HepG2 (cell line): ENCODE measurements around the gene ZC3H7B. TPM values are rescaled to one million over a fixed set of nuclear protein-coding genes. Genes with fewer than 3 reads are reported as not detected.

ENCODE experiments used
- EED ChIP-seq: sonication (generic); formaldehyde crosslinking; IDR thresholded peaks from 2 replicates; pipeline ENCODE4 v1.5.0; 2020; ENCODE audit warnings: mild to moderate bottlenecking, missing genetic modification reagents
- EP300 ChIP-seq, 3 experiments: sonication (generic) in 1 of 3; formaldehyde crosslinking in 1 of 3; IDR thresholded peaks; 2 replicates each; pipeline versions ENCODE4 v1.5.1 to v1.6.1; 2011 to 2020; ENCODE audit warnings: low read depth in 2 of 3, low read length in 2 of 3, borderline replicate concordance in 1 of 3, improper control_type of control experiment in 1 of 3, mild to moderate bottlenecking in 1 of 3, missing genetic modification reagents in 1 of 3, moderate library complexity in 1 of 3
- GATAD1 ChIP-seq: IDR thresholded peaks from 2 replicates; pipeline ENCODE4 v1.6.1; 2016; ENCODE audit warnings: missing genetic modification reagents, missing compliant biosample characterization
- KLF9 ChIP-seq: IDR thresholded peaks from 2 replicates; pipeline ENCODE4 v1.6.1; 2016; ENCODE audit warnings: low read depth
- NBN ChIP-seq: fragments of 450-650 bp; conservative IDR thresholded peaks from 2 replicates; pipeline ENCODE4 v1.6.1; 2017
- SRSF4 ChIP-seq: fragments of 200-400 bp; formaldehyde crosslinking; IDR thresholded peaks from one replicate; pipeline ENCODE4 v1.6.1; 2018; ENCODE audit warnings: mild to moderate bottlenecking, low read depth, low read length, moderate library complexity; ENCODE audit not compliant: poor library complexity, severe bottlenecking
- ZC3H13 ChIP-seq: sonication (generic); formaldehyde crosslinking; IDR thresholded peaks from 2 replicates; pipeline ENCODE4 v1.8.1; 2023; ENCODE audit warnings: mild to moderate bottlenecking, missing genetic modification reagents, moderate library complexity
- ZFP41 ChIP-seq: sonication (generic); formaldehyde crosslinking; IDR thresholded peaks from 2 replicates; pipeline ENCODE4 v1.4.0; 2020; ENCODE audit warnings: mild to moderate bottlenecking, missing genetic modification reagents, borderline replicate concordance
- ZNF326 ChIP-seq: sonication (generic); formaldehyde crosslinking; IDR thresholded peaks from 2 replicates; pipeline ENCODE4 v1.4.0; 2020; ENCODE audit warnings: missing genetic modification reagents, borderline replicate concordance
- ZNF33A ChIP-seq: sonication (generic); formaldehyde crosslinking; IDR thresholded peaks from 2 replicates; pipeline ENCODE4 v1.5.1; 2020; ENCODE audit warnings: missing genetic modification reagents, mild to moderate bottlenecking, moderate library complexity, borderline replicate concordance
- polyA plus RNA-seq, 8 experiments: library from polyadenylated mRNA; depleted of rRNA in 3 of 8; stranded (reverse) in 7 of 8; unstranded in 1 of 8; fragments of >200 nt; fragmentation: Illumina TruSeq in 4 of 8; extraction: Trizol in 4 of 8; gene quantifications; 2 replicates each; pipeline versions ENCODE4 v1.2.1 to v1.2.3, GENCODE V29; 2011 to 2016; ENCODE audit warnings: low read depth in 4 of 8, missing spikeins in 1 of 8, mixed read lengths in 1 of 8; ENCODE audit not compliant: insufficient read depth in 1 of 8
- total RNA-seq, 5 experiments: library from RNA; depleted of rRNA; stranded (reverse); fragments of >200 nt; fragmentation: Illumina TruSeq; extraction: Trizol; gene quantifications; 2 replicates each; pipeline ENCODE4 v1.2.3, GENCODE V29; 2016; ENCODE audit warnings: low read depth in 1 of 5
- TF ChIP-seq, protein P1 (sequence below): sonication (generic); formaldehyde crosslinking; IDR thresholded peaks from 2 replicates; pipeline ENCODE4 v1.9.0; 2022; ENCODE audit warnings: low read depth, missing genetic modification reagents
- TF ChIP-seq, protein P2 (sequence below): sonication (generic); formaldehyde crosslinking; IDR thresholded peaks from 2 replicates; pipeline ENCODE4 v1.8.0; 2022; ENCODE audit warnings: mild to moderate bottlenecking, missing genetic modification reagents, moderate library complexity
- TF ChIP-seq, protein P3 (sequence below): sonication (generic); formaldehyde crosslinking; IDR thresholded peaks from 2 replicates; pipeline ENCODE4 v1.5.0; 2020; ENCODE audit warnings: mild to moderate bottlenecking, missing genetic modification reagents, moderate library complexity

The ZC3H7B gene
- total and polyA plus RNA-seq, 2 of the 13 experiments (the other 11 are each of a cell fraction or from before 2014, with no cell fraction given), result 26.4 to 37.2 TPM

DNA sequence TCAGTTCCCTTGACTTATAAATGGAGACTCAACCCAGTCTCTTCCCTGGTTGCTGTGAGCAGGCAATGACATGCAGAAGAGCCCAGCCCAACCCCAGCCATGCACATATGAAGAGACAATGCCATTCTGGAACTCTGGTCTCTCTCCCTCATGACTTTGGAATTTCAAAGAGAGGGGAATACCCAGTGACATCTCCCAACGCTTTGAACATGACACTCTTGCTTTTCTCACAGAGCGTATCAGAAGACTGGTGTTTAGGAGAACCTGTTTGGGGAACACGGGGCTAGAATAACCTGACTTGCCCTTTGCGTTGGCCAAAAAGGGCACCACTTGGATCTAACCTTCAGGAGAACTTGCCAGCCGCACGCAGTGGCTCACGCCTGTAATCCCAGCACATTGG is 28.2 kb upstream of the ZC3H7B start (continued):
- TF ChIP-seq, protein P1, sequence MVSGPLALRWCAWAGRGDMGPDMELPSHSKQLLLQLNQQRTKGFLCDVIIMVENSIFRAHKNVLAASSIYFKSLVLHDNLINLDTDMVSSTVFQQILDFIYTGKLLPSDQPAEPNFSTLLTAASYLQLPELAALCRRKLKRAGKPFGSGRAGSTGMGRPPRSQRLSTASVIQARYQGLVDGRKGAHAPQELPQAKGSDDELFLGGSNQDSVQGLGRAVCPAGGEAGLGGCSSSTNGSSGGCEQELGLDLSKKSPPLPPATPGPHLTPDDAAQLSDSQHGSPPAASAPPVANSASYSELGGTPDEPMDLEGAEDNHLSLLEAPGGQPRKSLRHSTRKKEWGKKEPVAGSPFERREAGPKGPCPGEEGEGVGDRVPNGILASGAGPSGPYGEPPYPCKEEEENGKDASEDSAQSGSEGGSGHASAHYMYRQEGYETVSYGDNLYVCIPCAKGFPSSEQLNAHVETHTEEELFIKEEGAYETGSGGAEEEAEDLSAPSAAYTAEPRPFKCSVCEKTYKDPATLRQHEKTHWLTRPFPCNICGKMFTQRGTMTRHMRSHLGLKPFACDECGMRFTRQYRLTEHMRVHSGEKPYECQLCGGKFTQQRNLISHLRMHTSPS (CRISPR knock-in tag), result no peak
- TF ChIP-seq EED (CRISPR knock-in tag) (no peak), GATAD1 (CRISPR knock-in tag) (no peak), ZNF326 (no peak), EP300 (IDR thresholded peaks at IDR 0.05; ENCODE audit: low read depth in 2 of 2, low read length in 2 of 2) (no peak), EP300 (CRISPR knock-in tag; IDR thresholded peaks at IDR 0.05; ENCODE audit: borderline replicate concordance) (no peak), ZFP41 (CRISPR knock-in tag) (no peak), ZNF33A (no peak), ZC3H13 (CRISPR knock-in tag) (no peak), SRSF4 (no peak), NBN (no peak), KLF9 (CRISPR knock-in tag) (no peak)
- TF ChIP-seq, protein P2, sequence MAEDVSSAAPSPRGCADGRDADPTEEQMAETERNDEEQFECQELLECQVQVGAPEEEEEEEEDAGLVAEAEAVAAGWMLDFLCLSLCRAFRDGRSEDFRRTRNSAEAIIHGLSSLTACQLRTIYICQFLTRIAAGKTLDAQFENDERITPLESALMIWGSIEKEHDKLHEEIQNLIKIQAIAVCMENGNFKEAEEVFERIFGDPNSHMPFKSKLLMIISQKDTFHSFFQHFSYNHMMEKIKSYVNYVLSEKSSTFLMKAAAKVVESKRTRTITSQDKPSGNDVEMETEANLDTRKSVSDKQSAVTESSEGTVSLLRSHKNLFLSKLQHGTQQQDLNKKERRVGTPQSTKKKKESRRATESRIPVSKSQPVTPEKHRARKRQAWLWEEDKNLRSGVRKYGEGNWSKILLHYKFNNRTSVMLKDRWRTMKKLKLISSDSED, result no peak
- TF ChIP-seq, protein P3, sequence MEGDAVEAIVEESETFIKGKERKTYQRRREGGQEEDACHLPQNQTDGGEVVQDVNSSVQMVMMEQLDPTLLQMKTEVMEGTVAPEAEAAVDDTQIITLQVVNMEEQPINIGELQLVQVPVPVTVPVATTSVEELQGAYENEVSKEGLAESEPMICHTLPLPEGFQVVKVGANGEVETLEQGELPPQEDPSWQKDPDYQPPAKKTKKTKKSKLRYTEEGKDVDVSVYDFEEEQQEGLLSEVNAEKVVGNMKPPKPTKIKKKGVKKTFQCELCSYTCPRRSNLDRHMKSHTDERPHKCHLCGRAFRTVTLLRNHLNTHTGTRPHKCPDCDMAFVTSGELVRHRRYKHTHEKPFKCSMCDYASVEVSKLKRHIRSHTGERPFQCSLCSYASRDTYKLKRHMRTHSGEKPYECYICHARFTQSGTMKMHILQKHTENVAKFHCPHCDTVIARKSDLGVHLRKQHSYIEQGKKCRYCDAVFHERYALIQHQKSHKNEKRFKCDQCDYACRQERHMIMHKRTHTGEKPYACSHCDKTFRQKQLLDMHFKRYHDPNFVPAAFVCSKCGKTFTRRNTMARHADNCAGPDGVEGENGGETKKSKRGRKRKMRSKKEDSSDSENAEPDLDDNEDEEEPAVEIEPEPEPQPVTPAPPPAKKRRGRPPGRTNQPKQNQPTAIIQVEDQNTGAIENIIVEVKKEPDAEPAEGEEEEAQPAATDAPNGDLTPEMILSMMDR (CRISPR knock-in tag), result no peak
- TF ChIP-seq, all 625 proteins: peak for 0
